Embryonic facial prominence (tissue), 1 donor: ENCODE measurements around the gene PRKAG2.

ENCODE experiments used
- DNase-seq: peaks from one replicate; pipeline ENCODE4 v3.0.0-alpha.2; 2016; ENCODE audit errors: extremely low spot score

PRKAG2 gene

DNA sequence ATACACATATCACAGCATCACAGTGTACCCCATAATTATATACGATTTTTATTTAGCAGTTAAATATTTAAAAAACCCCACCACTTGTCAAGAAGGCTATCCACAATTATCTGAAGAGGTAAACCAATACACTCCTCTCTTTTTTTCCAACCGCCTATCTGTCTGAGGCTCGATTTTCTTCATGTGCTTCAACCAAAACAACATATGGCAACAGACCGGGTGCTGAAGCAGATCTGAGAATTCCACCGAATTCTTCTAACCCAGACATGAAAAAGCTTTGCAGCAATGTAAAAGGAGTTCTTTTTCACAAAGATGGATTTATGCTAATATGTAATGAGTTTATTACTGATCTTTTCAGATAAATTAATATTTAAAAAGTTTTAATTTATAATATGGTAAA lies 224.8 kb downstream of the PRKAG2 start:
- no peak for DNase-seq

DNA sequence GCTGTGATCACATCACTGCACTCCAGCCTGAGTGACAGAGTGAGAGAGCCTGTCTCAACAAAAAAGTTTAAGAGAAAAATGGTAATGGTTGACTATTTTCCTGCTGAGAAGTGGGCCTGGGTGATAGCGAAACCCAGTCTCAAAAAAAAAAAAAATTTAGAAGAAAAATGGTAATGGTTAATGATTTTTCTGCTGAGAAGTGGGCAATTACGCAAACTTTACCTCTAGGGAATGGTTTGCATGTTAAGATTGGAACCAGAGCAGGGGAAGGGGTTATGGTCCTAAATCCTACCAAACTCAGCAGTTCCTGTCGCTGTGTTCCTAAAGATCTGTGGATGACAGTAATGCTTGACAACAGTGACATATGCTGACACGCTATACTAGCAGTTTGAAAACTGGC lies 226.8 kb downstream of the PRKAG2 start:
- no peak for DNase-seq

DNA sequence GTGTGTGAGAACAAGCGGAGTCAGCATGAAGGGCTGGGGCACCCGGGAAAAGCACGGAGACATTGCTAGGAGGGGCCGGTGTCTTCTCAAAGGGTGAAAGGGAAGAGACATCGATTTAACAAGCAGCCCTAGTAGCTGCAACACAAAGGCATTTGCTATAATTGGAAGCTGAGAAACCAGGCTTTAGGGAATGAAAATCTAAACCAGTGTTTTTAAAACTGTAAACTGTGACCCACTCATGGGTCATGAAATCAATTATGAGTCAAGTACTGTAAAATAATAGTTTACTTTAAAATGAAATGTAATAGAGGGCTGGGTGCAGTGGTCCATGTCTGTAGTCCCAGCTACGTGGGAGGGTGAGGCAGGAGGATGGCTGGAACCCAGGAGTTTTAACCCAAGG lies 228.5 kb downstream of the PRKAG2 start:
- no peak for DNase-seq

DNA sequence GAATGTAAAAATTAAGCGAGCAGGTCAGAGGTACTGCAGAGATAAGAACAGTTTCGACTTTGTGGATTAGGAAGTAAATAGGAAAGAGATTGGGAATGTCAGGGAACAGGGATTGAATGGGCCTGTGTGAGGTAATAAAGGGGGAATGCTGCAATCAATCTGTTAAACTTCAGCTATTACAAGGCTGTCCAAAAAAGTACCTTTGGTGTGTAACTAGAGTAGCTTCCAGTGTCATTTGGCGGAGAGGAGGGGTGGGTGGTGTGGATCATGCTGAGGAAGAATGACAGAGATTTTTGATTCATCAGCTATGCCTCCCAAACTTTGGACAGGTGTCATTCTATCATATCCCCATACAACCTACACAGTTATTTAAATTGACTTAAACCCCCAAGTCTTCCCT lies 229.0 kb downstream of the PRKAG2 start:
- no peak for DNase-seq

DNA sequence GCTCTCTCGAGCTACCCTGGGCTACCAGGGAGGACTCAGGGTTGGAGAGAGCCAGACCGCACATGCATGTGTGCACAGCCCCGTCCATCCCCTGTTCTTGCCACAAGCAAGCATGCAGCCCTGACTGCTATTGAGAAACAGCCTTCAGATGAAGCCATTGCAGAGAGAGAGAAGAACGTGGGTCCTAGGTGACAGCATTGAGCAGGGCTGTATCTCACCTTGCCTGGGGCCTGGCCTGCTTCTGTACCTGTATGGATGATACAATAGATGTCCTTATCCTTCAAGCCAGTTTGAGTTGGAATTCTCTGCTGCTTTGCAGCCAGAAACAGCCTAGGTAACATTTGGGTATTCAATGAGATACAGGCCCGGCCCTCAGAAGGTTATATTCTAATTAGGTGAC lies 229.9 kb downstream of the PRKAG2 start:
- no peak for DNase-seq

DNA sequence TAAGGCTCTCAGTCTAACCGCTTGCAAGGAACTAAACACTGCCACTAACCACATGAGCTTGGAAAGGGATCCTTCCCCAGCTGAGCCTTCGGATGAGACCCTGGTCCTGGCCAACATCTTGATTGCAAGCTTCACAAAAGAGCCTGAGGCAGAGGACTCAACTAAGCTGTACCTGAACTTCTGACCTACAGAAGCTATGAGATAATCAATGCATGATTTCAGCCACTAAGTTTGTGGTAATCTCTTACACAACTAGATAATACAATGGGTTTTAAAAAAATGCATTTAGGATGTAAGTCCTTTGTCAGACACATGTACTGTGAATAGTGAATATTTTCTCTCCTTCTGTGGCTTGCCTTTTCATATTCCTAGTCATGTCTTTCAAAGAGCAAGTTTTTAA lies 231.6 kb downstream of the PRKAG2 start:
- DNase-seq: no peak

DNA sequence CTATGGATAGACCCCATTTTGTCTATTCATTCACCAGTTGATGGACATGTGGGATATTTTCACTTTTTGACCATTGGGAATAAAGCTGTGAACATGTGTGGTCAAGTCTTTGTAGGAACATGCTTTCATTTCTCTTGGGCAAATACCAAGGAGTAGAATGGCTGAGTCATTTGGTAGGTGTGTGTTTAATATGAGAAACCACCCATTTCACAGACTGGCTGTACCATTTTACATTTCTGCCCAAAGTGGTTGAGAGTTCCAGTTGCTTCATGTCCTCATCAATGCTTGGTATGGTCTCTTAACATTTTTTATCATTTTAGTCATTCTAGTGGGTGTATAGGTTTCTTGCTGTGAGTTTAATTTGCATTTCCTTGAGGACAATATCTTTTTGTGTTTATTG lies 232.4 kb downstream of the PRKAG2 start:
- DNase-seq: no peak

DNA sequence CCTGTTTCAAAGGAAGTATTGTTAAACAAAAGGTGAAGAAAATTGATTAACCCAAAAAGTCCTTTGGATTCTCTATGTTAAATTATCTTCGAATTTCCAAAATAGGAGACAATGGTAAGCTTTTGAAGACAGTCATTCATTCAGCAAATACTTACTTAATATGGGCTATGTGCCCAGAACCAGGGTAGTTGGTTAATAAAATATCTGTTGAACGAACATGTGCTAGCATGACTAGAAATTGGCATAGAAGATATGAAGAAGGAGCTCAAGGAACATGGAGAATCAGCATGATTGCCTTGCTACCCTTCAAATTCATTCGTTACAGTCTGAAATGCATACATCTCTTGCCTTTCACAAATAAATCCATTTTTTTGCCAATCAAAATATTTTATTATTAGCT lies 234.2 kb downstream of the PRKAG2 start:
- DNase-seq: no peak

DNA sequence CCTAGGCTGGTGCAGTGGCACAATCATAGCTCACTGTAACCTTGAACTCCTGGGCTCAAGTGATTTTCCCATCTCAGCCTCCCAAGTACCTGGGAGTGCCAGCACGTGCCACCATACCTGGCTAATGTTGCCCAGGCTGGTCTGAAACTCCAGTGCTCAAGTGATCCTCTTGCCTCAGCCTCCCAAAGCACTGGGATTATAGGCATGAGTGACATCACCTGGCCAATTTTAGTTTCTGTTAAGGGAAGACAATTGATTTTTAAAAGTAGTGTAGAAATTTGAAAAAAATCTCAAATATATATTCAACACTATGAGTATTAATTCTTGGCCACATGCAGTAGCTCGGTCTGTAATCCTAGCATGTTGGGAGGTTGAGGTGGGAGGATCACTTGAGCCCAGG lies 235.3 kb downstream of the PRKAG2 start:
- DNase-seq: no peak

DNA sequence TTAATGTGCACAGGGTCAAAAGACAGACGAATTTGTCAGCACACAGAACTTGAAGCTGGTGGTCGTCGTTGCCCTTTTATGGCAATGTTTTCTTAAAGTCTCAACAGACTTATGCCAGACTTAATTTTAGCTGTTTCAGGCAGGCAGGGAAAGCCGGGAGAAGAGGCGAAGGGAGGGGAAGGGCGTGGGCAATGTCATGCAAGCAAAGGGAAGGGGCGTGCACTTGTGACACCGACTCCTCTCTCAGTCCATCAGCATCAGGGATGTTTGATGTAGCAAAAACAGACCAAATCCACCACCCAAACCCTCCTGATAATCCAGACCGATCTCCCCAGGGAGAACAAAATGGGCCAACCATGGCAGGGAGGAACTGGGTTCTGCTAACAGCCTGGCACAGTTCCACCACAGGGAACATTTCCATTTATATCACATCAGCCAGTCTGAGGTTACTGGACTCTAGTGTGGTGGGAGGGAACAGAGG lies 239.1 kb downstream of the PRKAG2 start:
- DNase-seq: no peak

DNA sequence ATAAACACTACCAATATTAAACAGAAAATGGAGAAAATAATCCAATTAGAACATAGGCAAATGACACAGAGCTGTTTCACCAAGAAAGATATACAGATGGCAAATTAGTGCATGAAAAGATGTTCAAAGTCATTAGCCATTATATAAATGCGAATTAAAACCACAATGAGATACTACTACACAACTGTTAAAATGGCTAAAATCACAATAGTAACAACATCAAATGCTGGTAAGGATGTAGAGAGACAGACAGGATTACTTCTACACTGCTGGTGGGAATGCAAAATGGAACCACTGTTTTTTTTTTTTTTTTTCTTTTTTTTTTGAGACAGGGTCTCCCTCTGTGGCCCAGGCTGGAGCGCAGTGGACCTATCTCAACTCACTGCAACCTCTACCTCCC lies 242.3 kb downstream of the PRKAG2 start:
- DNase-seq: no peak

DNA sequence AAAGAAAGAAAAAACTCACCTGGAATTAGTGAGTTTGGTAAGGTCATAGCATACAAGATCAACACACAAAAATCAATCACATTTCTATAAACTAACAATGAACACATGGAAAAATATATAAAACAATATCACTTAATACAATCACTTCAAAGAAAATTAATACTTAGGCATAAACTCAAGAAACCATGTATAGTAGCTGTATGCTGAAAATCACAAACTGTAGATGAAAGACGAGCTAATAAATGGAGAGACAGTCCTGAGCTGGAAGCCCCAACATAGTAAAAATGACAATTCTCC lies 243.5 kb downstream of the PRKAG2 start:
- no peak for DNase-seq

DNA sequence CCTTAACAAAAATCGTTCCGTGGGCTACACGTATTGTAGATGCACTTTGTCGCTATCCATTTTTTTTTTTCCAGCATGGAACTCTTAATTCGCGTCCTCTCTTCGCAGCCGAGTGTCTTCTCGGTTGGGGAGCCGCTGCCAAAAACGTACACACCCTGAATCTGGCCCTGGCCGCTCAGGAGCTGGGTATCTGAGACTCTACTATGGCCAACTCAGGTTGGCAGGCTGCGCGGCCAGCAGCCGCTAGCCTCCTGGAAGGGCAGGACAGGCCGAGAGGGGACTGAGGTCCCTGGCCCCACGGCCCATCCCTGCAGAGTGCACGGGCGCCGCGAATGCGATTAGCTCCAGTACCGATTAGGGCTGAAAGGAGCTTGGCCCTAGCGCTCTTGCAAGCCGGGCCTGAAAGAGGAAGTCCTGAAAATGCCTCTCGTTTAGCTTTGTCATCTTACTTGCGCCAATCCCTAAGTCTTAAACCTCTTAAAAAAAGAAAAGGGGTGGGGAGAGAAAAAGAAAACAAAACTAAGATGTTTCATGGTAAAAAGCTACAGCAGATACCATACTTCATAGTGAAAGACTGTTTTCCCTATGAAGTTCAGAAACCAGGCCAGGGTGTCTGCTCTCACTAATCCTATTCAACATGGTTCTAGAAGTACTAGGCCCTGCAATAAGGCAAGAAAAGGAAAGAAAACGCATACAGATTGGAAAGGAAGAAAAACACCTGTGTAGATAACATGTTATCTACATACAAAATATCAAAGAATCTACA lies 244.0 kb downstream of the PRKAG2 start:
- no peak for DNase-seq

DNA sequence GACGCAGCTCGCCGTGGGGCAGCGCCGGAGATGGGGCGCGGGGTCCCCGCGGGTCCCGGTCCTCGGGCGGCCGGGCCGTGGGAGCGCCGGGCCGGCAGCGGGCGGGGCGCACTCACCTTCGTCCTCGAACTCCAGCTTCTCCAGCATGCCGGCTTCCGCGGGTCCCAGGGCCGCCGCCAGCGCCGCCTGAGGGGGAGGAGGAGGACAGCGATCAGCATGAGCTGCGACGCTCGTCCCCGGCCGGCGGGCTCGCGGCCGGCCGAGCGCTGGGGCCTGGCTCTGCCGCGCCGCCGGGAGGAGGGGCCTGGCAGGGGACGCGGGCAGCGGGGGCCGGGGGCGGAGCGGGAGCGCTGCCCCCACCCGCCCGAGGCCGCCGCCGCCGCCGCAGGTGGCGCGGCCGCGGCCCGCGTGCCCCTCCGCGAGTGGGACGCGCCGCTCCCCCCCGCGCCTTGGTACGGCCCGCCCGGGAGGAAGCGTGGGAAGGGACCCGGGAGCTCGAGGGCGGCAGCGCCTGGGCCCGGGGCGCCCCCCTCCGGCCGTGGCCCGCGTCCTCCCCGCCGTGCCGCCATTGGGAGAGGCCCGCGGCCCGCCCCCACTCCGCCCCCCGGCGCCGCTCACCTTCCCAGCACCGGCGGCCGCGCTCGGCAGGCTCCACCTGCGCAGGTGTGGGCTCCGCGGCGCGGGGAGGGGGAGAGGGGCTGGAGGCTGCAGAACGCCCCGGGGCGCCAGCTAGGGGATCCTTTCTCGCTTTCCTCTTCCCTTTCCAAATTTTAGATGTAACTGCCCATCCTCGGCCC lies 244.8 kb downstream of the PRKAG2 start:
- DNase-seq: peak; percentile 27

DNA sequence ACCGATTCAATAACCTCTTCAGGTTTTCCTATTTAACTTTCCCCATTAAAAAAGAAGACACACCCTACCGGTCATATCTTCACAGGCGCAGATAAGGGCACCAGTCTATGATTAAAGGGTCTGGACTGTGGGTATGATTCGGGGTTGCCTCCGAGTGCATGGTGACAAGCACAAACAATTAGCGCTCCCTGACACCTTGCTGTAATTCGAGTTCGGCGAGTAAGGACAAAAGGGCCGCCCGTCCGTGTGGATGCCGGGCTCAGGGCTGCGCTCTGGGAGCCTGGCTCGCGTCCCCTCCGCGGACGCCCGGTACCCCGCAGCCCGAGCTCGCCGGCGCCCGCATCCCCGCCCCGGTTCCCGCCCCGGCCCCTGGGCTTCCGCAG lies 245.4 kb downstream of the PRKAG2 start:
- no peak for DNase-seq

DNA sequence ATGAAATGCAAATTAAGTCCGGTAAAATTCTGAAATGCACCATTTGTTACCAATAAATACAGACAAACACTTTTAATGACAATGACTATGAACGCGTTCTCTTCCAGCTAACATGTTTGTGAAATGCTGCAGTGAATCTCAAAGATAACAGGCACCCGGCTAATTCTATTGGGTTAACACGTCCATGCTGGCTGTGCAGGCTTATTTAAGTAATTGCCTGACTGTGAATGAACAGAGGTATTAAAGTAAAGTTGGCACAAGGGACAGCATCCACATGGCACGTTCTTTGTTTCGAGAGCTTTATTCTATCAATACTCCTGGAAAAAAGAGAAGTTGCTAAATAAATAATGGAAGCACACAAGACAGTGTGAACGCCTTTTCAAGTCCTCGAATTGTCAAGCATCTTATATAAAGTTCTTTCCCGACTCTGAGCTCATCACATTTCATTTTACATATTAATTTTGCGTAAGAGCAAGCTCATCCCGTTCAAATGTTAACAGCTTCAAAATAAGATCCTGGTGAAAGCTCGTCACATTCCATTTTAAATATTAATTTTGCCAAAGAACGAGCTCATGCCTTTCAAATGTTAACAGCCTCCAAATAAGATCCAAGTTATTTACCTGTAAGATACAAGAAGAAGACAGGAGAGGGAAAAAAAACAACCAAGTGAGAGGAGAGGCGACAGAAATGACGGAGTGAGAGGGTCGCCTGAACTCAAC lies 245.9 kb downstream of the PRKAG2 start:
- no peak for DNase-seq

DNA sequence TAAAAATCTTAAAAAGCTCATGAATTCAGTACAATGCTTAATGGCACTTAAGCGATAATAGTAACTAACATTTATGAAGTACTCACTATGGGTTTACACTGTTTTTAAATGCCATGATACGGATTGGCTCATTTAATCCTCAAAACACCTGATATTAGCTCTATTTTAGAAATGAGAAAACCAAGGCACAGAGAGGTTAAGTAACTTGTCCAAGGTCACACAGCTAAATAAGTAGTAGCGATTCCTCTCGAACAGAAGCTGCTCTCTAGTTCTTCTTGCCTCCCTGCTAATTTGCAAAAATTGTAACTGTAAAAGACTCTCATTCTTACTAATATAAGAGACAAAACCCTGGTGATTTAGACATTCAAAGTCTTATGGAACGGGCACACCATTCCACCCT lies 246.6 kb downstream of the PRKAG2 start:
- DNase-seq: no peak

DNA sequence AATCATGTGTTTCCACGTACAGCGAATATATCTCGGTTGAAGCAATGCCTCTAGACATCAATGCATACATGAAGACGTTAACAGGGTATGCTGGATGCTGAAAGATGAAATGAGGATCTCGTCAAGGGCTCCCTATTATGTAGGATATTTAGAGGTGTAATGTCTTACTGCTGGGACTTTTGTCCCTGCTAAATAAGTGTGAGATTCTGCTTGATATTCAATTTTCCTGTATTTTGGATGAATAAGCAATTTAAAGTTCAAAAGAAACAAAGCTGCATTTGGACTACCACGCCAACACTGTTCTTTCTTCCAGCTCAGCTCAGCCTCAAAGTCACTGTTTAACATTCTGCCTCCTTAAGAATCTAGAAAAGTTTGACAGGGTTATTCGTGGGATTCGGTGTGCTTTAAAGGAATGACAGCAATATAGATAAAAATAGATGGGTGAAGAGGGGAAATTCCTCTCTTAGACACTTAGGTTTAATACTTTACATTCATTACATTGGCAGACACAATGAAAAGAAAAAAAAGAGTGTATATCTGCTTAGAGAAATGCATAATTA lies 247.1 kb downstream of the PRKAG2 start:
- DNase-seq: no peak

DNA sequence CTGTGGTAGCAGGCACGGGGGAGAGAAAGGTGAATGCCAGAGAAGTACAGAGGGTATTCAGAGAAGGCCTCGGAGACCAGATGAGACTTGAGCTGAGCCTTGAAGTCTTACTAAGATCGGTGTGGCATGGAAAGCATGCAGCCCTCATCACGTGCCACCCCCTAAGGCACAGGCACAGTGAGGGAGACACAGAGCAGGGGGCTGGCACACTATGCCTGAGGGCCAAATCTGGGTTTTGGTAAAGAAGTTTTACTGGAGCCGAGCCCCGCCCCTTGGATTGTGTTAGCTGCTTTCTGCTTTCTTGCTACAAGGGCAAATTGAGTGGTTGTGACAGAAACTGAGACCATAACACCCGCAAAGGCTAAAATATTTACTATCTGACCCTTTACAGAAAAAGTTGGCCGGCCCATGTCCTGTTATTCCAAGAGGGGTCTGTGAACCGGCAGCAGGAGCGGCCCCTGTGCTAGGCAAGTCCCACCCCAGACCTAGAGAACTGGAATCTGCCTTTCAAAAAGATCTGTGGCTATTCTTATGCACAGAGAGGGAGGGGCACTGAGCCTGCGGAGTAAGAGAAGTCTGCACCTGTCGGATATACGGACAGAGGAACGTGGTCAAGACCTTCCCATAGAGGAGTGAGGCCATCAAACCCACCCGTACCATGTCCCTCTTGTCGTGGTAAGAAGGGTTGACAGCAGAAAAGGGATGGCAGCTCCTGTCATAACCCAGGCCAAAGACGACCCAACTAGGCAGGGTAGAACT lies 247.9 kb downstream of the PRKAG2 start:
- no peak for DNase-seq

DNA sequence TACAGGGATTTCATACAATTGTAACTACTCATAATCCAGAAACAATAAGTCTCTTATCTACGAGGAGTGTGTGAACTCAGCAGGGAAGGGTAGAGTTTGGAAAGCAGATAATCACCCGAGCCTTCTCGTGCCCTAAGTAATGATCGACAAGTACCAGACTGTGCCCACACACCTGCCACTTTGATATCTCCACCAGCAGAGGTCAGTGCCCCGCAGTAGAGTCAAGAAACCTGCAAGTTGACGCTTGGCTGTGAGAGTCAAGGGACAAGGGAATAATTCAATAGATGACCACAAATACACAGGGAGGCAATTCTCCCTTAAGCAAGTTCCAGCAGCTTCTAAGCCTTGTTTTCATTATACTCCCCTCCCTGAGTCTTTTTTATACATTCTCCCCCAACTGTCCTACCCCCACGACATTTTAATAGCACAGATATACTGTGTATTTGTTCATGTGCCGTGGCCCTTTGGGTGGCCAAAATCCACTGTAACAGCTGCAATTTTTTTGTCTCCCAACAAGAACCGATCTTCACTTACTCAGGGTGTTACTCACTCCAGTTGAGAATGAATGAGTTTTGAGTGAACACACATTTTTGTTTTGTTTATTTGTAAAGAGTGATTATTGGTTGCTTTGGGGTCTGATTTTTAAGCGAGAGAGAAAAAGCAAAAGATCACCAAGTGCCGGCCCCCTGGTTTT lies 250.3 kb downstream of the PRKAG2 start:
- no peak for DNase-seq

DNA sequence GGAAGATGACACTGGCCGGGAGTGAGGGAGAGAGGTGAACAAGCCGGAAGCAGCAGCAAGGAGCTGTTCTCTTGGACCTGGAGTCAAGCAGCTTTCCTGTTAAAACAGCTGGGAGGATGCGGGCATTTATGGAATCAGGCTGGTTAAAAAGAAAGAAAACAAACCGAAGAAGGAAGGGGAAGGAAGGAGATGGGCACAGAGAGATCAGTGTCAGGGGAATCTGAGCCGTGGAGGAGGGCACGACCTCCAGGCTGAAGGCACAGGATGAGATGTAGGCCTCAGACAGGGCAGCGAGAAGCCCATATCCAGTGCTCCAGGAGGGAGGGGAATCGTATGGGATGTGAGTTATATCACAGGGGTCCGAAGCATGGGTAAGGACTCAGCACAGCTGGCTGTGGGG lies 251.3 kb downstream of the PRKAG2 start:
- DNase-seq: no peak
